Thymus (tissue), 11 donors: ENCODE measurements around the gene STAT5B. TPM values are rescaled to one million over a fixed set of nuclear protein-coding genes. Genes with fewer than 3 reads are reported as not detected.
"Not testable (repeated sequence)": the region's sequence is repeated elsewhere in the genome, so short reads cannot be mapped to it uniquely, and the experiment has no call there.

Experiments
- DNase-seq, 9 donors: peaks; one replicate each; pipeline ENCODE4 v3.0.0-alpha.2; 2013; ENCODE audit warnings: low spot score in 9 of 9, low read depth in 6 of 9, missing footprints in 1 of 9
- H3K27ac ChIP-seq, 2 donors: one replicate each; pipeline ENCODE4 v1.5.1; 2013; ENCODE audit warnings: control low read depth in 1 of 2, low read depth in 1 of 2, low read length in 1 of 2, mild to moderate bottlenecking in 1 of 2, moderate library complexity in 1 of 2
- H3K27me3 ChIP-seq, 2 donors: one replicate each; pipeline ENCODE4 v1.5.1; 2013; ENCODE audit warnings: low read length in 1 of 2; ENCODE audit not compliant: control insufficient read depth in 2 of 2, insufficient read depth in 1 of 2
- H3K36me3 ChIP-seq, 2 donors: one replicate each; pipeline ENCODE4 v1.5.1; 2013; ENCODE audit warnings: low read length in 1 of 2, mild to moderate bottlenecking in 1 of 2, moderate library complexity in 1 of 2; ENCODE audit not compliant: control insufficient read depth in 2 of 2, insufficient read depth in 2 of 2
- H3K4me1 ChIP-seq, 2 donors: one replicate each; pipeline ENCODE4 v1.5.1; 2013; ENCODE audit warnings: low read length in 2 of 2; ENCODE audit not compliant: control insufficient read depth in 2 of 2, insufficient read depth in 2 of 2
- H3K4me3 ChIP-seq, 2 donors: one replicate each; pipeline ENCODE4 v1.5.1; 2013; ENCODE audit warnings: low read length in 2 of 2, control low read depth in 1 of 2, mild to moderate bottlenecking in 1 of 2
- H3K9me3 ChIP-seq, 2 donors: one replicate each; pipeline ENCODE4 v1.5.1; 2013; ENCODE audit warnings: low read length in 1 of 2, mild to moderate bottlenecking in 1 of 2; ENCODE audit not compliant: control insufficient read depth in 2 of 2, insufficient read depth in 1 of 2
- WGBS: extraction: QIAGEN DNeasy Blood & Tissue Kit; methylation state at CpG from one replicate; pipeline ENCODE4 v1.1.7; 2013; 5-methylcytosine and 5-hydroxymethylcytosine counted together
- polyA plus RNA-seq: library from polyadenylated mRNA; stranded (reverse); fragments of 200-250 nt; gene quantifications from one replicate; pipeline ENCODE4 v1.2.3, GENCODE V29; 2013
- total RNA-seq: library from RNA; stranded (reverse); fragments of 120-200 nt; gene quantifications from one replicate; pipeline ENCODE4 v1.2.4, GENCODE V29; 2013
- donor health status: healthy.

The STAT5B gene
- total and polyA plus RNA-seq, 2 donors, result 40.9 to 51.6 TPM

GRCh38 chr17:42268236-42268635 is 8.0 kb downstream of the STAT5B start:
- Histone ChIP-seq H3K36me3 (no peaks in the 10 kb centered on the region), H3K27me3 (no peaks in the 10 kb centered on the region), H3K4me3 (no peak overlapping the region), H3K27ac (no peak overlapping the region), H3K4me1 (peaks cover 5 to 7% of the 10 kb centered on the region in 2 donors), H3K9me3 (peaks cover 0 to 3% of the 10 kb centered on the region in 2 donors)
- no peak for DNase-seq
- WGBS, result 96% methylated on average over 5 of the region's 5 CpGs

- H3K27ac ChIP-seq, result no peak overlapping the region
- 95% methylated on average over 9 of the region's 9 CpGs for WGBS
- DNase-seq, result no peak
- H3K4me1 ChIP-seq, result peaks cover 0 to 2% of the 10 kb centered on the region in 2 donors
- no peaks in the 10 kb centered on the region for H3K27me3 ChIP-seq
- no peaks in the 10 kb centered on the region for H3K36me3 ChIP-seq
- H3K9me3 ChIP-seq, result peaks cover 0 to 3% of the 10 kb centered on the region in 2 donors
- no peak overlapping the region for H3K4me3 ChIP-seq
Observed at GRCh38 chr17:42266918-42267766, 9.0 kb downstream of the STAT5B start.

- no peak for DNase-seq
- Histone ChIP-seq H3K27me3 (no peaks in the 10 kb centered on the region), H3K4me3 (no peak overlapping the region), H3K9me3 (peaks cover 0 to 3% of the 10 kb centered on the region in 2 donors), H3K27ac (no peak overlapping the region), H3K4me1 (no peaks in the 10 kb centered on the region), H3K36me3 (no peaks in the 10 kb centered on the region)
- WGBS, result 98% methylated on average over 2 of the region's 2 CpGs
Observed at GRCh38 chr17:42266462-42266861, 9.7 kb downstream of the STAT5B start.

GRCh38 chr17:42264366-42264765 is 11.8 kb downstream of the STAT5B start:
- not testable (repeated sequence) for H3K4me1 ChIP-seq, H3K4me3 ChIP-seq, H3K27ac ChIP-seq, H3K36me3 ChIP-seq, H3K27me3 ChIP-seq, H3K9me3 ChIP-seq, DNase-seq
- WGBS, result no CpG with 5 or more reads among the region's 4 CpGs

GRCh38 chr17:42260318-42260717 is 15.9 kb downstream of the STAT5B start:
- Histone ChIP-seq H3K27me3 (no peaks in the 10 kb centered on the region), H3K27ac (no peak overlapping the region), H3K9me3 (peaks cover 0 to 1% of the 10 kb centered on the region in 2 donors), H3K4me1 (peaks cover 2 to 6% of the 10 kb centered on the region in 2 donors), H3K4me3 (no peak overlapping the region), H3K36me3 (no peaks in the 10 kb centered on the region)
- no peak for DNase-seq
- 97% methylated on average over 6 of the region's 6 CpGs for WGBS

GRCh38 chr17:42255445-42255844 is 20.7 kb downstream of the STAT5B start:
- Histone ChIP-seq H3K9me3 (no peaks in the 10 kb centered on the region), H3K4me3 (no peak overlapping the region), H3K36me3 (no peaks in the 10 kb centered on the region), H3K27me3 (no peaks in the 10 kb centered on the region), H3K27ac (no peak overlapping the region), H3K4me1 (peaks cover 2 to 9% of the 10 kb centered on the region in 2 donors)
- DNase-seq, result no peak
- WGBS, result 97% methylated on average over 8 of the region's 8 CpGs

- 97% methylated on average over 5 of the region's 5 CpGs for WGBS
- no peaks in the 10 kb centered on the region for H3K36me3 ChIP-seq
- H3K27me3 ChIP-seq, result no peaks in the 10 kb centered on the region
- no peak overlapping the region for H3K4me3 ChIP-seq
- DNase-seq, result no peak
- no peaks in the 10 kb centered on the region for H3K9me3 ChIP-seq
- peaks cover 5 to 27% of the 10 kb centered on the region in 2 donors for H3K4me1 ChIP-seq
- H3K27ac ChIP-seq, result peak overlapping the region in 1 of 2 donors; percentile 42
Observed at GRCh38 chr17:42253578-42253977, 22.6 kb downstream of the STAT5B start.

GRCh38 chr17:42252597-42253550 is 23.3 kb downstream of the STAT5B start:
- Histone ChIP-seq H3K4me3 (no peak overlapping the region), H3K9me3 (no peaks in the 10 kb centered on the region), H3K27me3 (no peaks in the 10 kb centered on the region), H3K36me3 (no peaks in the 10 kb centered on the region), H3K4me1 (peaks cover 7 to 34% of the 10 kb centered on the region in 2 donors), H3K27ac (peak overlapping the region in 1 of 2 donors; percentile 42)
- 78% methylated on average over 4 of the region's 4 CpGs for WGBS
- DNase-seq, result no peak

- Histone ChIP-seq H3K4me1 (peaks cover 13 to 42% of the 10 kb centered on the region in 2 donors), H3K4me3 (no peak overlapping the region), H3K36me3 (peaks cover 2 to 3% of the 10 kb centered on the region in 2 donors), H3K27ac (peak overlapping the region in 1 of 2 donors; percentile 28), H3K9me3 (no peaks in the 10 kb centered on the region), H3K27me3 (no peaks in the 10 kb centered on the region)
- 92% methylated on average over 2 of the region's 2 CpGs for WGBS
- DNase-seq, result no peak
Observed at GRCh38 chr17:42251115-42251514, 25.1 kb downstream of the STAT5B start.
